ENCODE measurements around the gene CITED4. TPM values are rescaled to one million over a fixed set of nuclear protein-coding genes. Genes with fewer than 3 reads are reported as not detected.
"Not testable (repeated sequence)": the region's sequence is repeated elsewhere in the genome, so short reads cannot be mapped to it uniquely, and the experiment has no call there.

Gene CITED4
- total and polyA plus RNA-seq, 2 experiments from 2014 or later, result 98.6 to 180 TPM

DNA sequence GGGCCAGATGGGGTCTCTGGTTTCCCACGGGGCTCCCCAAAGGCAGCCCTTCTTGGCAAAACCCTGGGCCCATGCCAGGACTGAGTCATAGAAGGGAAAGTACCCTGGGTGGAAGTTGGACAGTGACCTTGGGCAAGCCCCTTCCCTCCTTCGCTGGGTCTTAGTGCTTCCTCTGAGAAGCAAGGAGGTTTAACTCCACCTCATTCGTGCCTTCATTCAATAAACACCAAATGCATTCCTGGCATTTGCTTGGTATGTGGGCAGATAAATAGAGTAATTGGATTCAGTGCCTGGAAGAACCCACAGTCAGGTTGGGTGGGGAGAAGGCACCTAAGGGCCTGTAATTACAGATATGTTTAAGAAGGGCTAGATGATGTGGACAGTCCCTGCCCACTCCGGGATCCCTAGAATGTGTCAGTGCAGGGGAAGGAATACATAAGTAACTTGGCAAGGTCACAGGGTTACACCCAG, 36.3 kb upstream of the CITED4 start:
- DNase-seq (ENCODE audit: low read depth in 1 of 2, low spot score in 1 of 2), result peak in 1 of 2 donors; percentile 13
- Histone ChIP-seq H3K4me3 (no peak overlapping the region), H3K36me3 (no peaks in the 10 kb centered on the region), H3K9me3 (ENCODE audit: low read depth) (no peaks in the 10 kb centered on the region), H3K4me1 (ENCODE audit: low read depth) (no peaks in the 10 kb centered on the region), H3K27ac (no peak overlapping the region), H3K27me3 (no peaks in the 10 kb centered on the region)
- TF ChIP-seq, protein P1, sequence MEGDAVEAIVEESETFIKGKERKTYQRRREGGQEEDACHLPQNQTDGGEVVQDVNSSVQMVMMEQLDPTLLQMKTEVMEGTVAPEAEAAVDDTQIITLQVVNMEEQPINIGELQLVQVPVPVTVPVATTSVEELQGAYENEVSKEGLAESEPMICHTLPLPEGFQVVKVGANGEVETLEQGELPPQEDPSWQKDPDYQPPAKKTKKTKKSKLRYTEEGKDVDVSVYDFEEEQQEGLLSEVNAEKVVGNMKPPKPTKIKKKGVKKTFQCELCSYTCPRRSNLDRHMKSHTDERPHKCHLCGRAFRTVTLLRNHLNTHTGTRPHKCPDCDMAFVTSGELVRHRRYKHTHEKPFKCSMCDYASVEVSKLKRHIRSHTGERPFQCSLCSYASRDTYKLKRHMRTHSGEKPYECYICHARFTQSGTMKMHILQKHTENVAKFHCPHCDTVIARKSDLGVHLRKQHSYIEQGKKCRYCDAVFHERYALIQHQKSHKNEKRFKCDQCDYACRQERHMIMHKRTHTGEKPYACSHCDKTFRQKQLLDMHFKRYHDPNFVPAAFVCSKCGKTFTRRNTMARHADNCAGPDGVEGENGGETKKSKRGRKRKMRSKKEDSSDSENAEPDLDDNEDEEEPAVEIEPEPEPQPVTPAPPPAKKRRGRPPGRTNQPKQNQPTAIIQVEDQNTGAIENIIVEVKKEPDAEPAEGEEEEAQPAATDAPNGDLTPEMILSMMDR (IDR thresholded peaks at IDR 0.05; ENCODE audit: low read depth, low read length), result no peak

DNA sequence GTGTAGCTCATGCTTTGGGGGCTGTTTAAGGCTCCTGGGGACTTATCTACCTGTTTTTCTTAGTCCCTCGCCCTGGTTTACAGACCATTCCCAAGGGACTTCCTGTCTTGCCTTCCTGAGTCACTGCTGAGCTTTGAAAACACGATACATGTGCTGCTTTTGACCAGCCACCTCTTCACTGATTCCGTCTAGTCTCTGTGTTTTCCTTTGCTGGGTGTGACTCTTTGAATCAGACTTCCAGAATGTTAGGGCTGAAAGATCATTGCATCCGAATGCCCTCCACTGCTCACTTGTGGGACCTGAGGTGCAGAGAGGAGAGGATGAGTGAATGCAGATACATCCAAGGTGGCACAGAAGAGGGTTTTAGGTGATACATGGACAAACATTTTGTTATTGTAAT, 35.4 kb upstream of the CITED4 start:
- H3K9me3 ChIP-seq (ENCODE audit: low read depth), result no peaks in the 10 kb centered on the region
- TF ChIP-seq, protein P1 (IDR thresholded peaks at IDR 0.05; ENCODE audit: low read depth, low read length), result no peak
- H3K27ac ChIP-seq, result no peak overlapping the region
- H3K4me1 ChIP-seq (ENCODE audit: low read depth), result no peaks in the 10 kb centered on the region
- no peaks in the 10 kb centered on the region for H3K36me3 ChIP-seq
- no peak overlapping the region for H3K4me3 ChIP-seq
- H3K27me3 ChIP-seq, result no peaks in the 10 kb centered on the region
- DNase-seq (ENCODE audit: low read depth in 1 of 2, low spot score in 1 of 2), result no peak

DNA sequence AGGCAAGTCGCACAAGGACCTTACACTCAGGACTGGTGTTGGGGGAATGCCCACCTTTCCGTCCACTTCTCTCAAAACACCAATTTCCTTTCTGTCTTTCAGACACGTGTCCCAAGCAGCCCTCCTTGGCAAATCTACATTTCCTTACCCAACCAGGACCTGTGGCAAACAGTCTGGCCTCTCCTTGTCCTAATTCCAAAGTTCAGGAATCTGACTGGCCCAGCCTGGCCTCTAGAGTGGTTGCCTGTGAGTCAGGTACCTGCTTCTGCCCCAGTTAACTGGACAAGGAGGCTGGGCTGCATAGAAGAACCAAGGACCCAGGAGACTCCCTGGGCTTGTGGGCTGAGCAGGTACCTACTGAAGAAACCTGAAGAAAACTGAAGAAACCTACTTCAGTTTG, 34.3 kb upstream of the CITED4 start:
- no peak for DNase-seq (ENCODE audit: low read depth in 1 of 2, low spot score in 1 of 2)
- TF ChIP-seq, protein P1 (IDR thresholded peaks at IDR 0.05; ENCODE audit: low read depth, low read length), result no peak
- H3K27ac ChIP-seq, result no peak overlapping the region
- no peaks in the 10 kb centered on the region for H3K27me3 ChIP-seq
- H3K36me3 ChIP-seq, result no peaks in the 10 kb centered on the region
- no peaks in the 10 kb centered on the region for H3K9me3 ChIP-seq (ENCODE audit: low read depth)
- H3K4me1 ChIP-seq (ENCODE audit: low read depth), result no peaks in the 10 kb centered on the region
- H3K4me3 ChIP-seq, result no peak overlapping the region

DNA sequence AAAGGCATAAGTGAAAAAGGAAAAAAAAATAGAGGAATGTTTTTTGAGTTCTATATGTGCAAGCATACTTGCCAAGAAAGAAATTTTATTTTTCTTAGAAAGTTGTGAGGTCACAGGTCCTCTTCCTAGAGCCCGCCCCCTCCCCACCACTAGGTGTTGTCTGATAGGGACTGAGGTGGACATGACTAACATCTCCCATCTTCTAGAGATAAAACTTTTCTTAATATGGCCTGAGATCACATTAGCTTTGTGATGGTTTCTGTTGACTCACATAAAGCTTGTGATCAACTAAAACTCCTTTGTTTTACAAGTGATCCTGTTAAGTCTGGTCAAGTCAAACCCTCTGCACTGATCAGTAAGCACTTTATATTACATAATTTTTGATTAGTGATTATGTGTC, 33.4 kb upstream of the CITED4 start:
- Histone ChIP-seq H3K4me1 (ENCODE audit: low read depth) (no peaks in the 10 kb centered on the region), H3K36me3 (no peaks in the 10 kb centered on the region), H3K9me3 (ENCODE audit: low read depth) (no peaks in the 10 kb centered on the region), H3K4me3 (no peak overlapping the region), H3K27me3 (no peaks in the 10 kb centered on the region), H3K27ac (no peak overlapping the region)
- DNase-seq (ENCODE audit: low read depth in 1 of 2, low spot score in 1 of 2), result no peak
- TF ChIP-seq, protein P1 (IDR thresholded peaks at IDR 0.05; ENCODE audit: low read depth, low read length), result no peak

DNA sequence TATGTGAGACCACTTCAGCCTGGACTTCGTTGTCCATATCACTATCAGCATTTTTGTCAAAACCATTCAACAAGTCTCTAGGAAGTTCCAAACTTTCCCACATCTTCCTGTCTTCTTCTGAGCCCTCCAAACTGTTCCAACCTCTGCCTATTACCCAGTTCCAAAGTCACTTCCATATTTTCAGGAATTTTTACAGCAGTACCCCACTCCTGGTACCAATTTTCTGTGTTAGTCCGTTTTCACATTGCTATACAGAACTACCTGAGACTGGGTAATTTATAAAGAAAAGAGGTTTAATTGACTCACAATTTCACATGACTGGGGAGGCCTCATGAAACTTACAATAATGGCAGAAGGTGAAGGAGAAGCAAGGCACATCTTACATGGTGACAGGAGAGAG, 32.7 kb upstream of the CITED4 start:
- H3K4me3 ChIP-seq; DNase-seq (ENCODE audit: low read depth in 1 of 2, low spot score in 1 of 2); H3K27ac ChIP-seq; H3K9me3 ChIP-seq (ENCODE audit: low read depth); H3K4me1 ChIP-seq (ENCODE audit: low read depth); H3K36me3 ChIP-seq; H3K27me3 ChIP-seq: not testable (repeated sequence)

DNA sequence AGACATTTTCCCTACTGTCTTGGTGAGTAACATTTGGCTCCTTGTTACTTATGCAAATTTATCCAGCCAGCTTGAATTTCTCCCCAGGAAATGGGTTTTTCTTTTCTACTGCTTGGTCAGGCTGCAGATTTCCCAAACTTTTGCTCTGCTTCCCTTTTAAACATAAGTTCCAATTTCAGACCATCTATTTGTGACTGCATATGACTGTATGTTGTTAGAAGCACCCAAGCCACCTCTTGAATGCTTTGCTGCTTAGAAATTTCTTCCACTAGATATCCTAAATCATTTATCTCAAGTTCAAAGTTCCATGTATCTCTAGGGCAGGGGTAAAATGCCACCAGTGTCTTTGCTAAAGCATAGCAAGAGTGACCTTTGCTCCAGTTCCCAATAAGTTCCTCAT, 32.3 kb upstream of the CITED4 start:
- H3K27me3 ChIP-seq, result no peaks in the 10 kb centered on the region
- no peaks in the 10 kb centered on the region for H3K36me3 ChIP-seq
- DNase-seq (ENCODE audit: low read depth in 1 of 2, low spot score in 1 of 2), result no peak
- TF ChIP-seq, protein P1 (IDR thresholded peaks at IDR 0.05; ENCODE audit: low read depth, low read length), result no peak
- H3K27ac ChIP-seq, result no peak overlapping the region
- no peaks in the 10 kb centered on the region for H3K9me3 ChIP-seq (ENCODE audit: low read depth)
- H3K4me3 ChIP-seq, result no peak overlapping the region
- no peaks in the 10 kb centered on the region for H3K4me1 ChIP-seq (ENCODE audit: low read depth)
